BLaER1 (cell line): ENCODE measurements around the gene DAPK3.

Experiments used
- H3K27ac ChIP-seq: shearing (Covaris generic); formaldehyde crosslinking; 2 replicates; pipeline ENCODE4 v1.8.1; 2022
- H3K27me3 ChIP-seq: shearing (Covaris generic); formaldehyde crosslinking; 2 replicates; pipeline ENCODE4 v1.8.1; 2022
- H3K36me3 ChIP-seq: shearing (Covaris generic); formaldehyde crosslinking; 2 replicates; pipeline ENCODE4 v1.8.1; 2022
- H3K4me1 ChIP-seq: shearing (Covaris generic); formaldehyde crosslinking; 2 replicates; pipeline ENCODE4 v1.8.1; 2022
- H3K4me2 ChIP-seq: shearing (Covaris generic); formaldehyde crosslinking; 2 replicates; pipeline ENCODE4 v1.8.1; 2022
- H3K4me3 ChIP-seq: shearing (Covaris generic); formaldehyde crosslinking; 2 replicates; pipeline ENCODE4 v1.8.1; 2022
- H3K9ac ChIP-seq: shearing (Covaris generic); formaldehyde crosslinking; 2 replicates; pipeline ENCODE4 v1.8.1; 2022
- H3K9me3 ChIP-seq: shearing (Covaris generic); formaldehyde crosslinking; 2 replicates; pipeline ENCODE4 v1.8.1; 2022
- H4K20me1 ChIP-seq: shearing (Covaris generic); formaldehyde crosslinking; 2 replicates; pipeline ENCODE4 v1.8.1; 2022
- Cebpa-rat ChIP-seq: shearing (Covaris generic); IDR thresholded peaks from 2 replicates; pipeline ENCODE4 v1.8.1; 2022

DAPK3 gene

DNA sequence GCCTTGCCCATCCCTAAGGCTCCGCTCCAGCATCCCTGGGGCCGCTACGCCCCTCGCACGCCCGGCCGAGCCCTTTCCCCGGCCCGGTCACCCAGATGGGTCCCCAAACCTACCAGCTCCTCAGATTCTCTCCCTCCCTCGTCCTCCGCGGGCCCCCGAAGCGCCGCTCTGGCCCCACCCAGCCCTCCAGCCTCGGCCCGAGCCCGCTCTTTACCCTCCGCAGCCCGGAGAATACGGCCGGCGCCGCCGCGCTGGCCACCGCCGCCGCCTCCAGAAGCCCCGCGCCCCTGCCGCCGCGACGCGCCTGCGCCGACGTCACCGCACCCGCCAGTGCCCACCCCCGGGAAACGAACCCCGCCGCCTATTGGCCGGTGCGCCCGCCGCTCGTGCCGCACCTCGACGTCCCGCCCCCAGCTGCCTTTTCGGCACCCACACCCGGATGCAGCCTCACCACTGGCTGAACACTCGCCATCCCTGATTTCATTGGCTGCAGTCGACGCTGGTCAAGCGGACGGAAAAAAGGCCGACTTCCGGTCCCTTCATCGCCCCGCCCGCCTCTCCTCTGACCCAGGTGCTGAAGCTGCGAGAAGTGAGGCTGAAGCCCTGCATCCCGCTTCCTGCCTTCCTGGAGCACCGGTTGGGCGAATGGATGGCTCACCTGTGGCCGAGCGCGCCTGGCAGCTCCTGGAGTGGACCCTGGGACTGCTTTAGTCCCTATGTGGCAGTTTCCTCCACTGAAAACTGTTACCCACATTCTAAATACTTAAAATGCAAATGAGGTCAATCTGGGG lies at the start of gene DAPK3:
Gene DAPK3, minus strand, starts transcription at position 292 of the 791 bp plus-strand sequence. CDS start 1,364 bp downstream, outside the sequence.
- H3K4me1 ChIP-seq = peaks cover 35% of the 10 kb centered on the region
- peak within 1 kb of the TSS; percentile 97 for H3K4me3 ChIP-seq
- H3K9ac ChIP-seq = peak within 1 kb of the TSS; percentile 96
- H3K4me2 ChIP-seq = peak within 1 kb of the TSS; percentile 98
- no peak for TF ChIP-seq Cebpa-rat
- no peaks in the 10 kb centered on the region for H3K27me3 ChIP-seq
- H3K27ac ChIP-seq = peak within 1 kb of the TSS; percentile 93
- H3K9me3 ChIP-seq = no peaks in the 10 kb centered on the region
- H4K20me1 ChIP-seq = peaks cover 80% of the 10 kb centered on the region
- H3K36me3 ChIP-seq = peaks cover 53% of the 10 kb centered on the region

GRCh38 chr19:4019578-4019977 lies 48.7 kb upstream of the DAPK3 start:
- H3K9me3 ChIP-seq = peaks cover 7% of the 10 kb centered on the region
- H4K20me1 ChIP-seq = peaks cover 100% of the 10 kb centered on the region
- peak overlapping the region; percentile 50 for H3K9ac ChIP-seq
- H3K4me1 ChIP-seq = peaks cover 34% of the 10 kb centered on the region
- no peak overlapping the region for H3K4me3 ChIP-seq
- H3K4me2 ChIP-seq = peak overlapping the region; percentile 55
- peaks cover 96% of the 10 kb centered on the region for H3K36me3 ChIP-seq
- H3K27me3 ChIP-seq = no peaks in the 10 kb centered on the region
- H3K27ac ChIP-seq = peak overlapping the region; percentile 49
- TF ChIP-seq Cebpa-rat = no peak

GRCh38 chr19:4018775-4019504 lies 48.0 kb upstream of the DAPK3 start:
- Histone ChIP-seq H3K27ac (peak overlapping the region; percentile 49), H3K36me3 (peaks cover 96% of the 10 kb centered on the region), H3K4me2 (peak overlapping the region; percentile 55), H3K4me1 (peaks cover 39% of the 10 kb centered on the region), H3K27me3 (no peaks in the 10 kb centered on the region), H4K20me1 (peaks cover 100% of the 10 kb centered on the region), H3K9ac (peak overlapping the region; percentile 50), H3K9me3 (peaks cover 7% of the 10 kb centered on the region), H3K4me3 (no peak overlapping the region)
- TF ChIP-seq Cebpa-rat = no peak

DNA sequence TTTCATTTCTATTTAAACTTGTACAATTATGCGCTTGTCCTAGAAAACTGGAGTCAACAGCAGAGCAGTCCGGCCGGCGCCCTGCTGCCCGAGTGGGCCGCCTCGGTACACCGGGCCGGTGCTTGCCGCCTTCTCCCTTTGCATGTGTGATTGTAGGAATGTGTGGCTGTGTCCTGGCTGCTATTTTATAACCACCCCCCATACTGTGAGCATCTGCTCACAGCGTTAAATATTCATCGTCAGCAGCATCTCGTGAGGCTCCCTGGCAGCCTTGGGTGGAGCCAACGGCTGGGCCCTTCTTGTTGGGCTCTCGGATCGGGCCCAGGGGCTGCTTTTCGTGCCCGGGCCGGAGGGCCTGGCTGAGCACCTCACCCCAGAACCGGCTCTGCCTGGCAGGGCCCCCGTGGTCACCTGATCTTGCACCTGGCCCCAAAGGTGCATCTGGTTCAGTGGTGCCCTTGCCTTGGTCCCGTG lies 47.3 kb upstream of the DAPK3 start:
- TF ChIP-seq Cebpa-rat = no peak
- H3K4me2 ChIP-seq = no peak overlapping the region
- H3K4me3 ChIP-seq = no peak overlapping the region
- H3K4me1 ChIP-seq = peaks cover 39% of the 10 kb centered on the region
- 0 out of 2 replicates have a peak overlapping the region, but pooled peaks have one; percentile 12 for H3K9ac ChIP-seq
- H3K27me3 ChIP-seq = no peaks in the 10 kb centered on the region
- peaks cover 100% of the 10 kb centered on the region for H4K20me1 ChIP-seq
- H3K27ac ChIP-seq = no peak overlapping the region
- peaks cover 96% of the 10 kb centered on the region for H3K36me3 ChIP-seq
- H3K9me3 ChIP-seq = peaks cover 7% of the 10 kb centered on the region

DNA sequence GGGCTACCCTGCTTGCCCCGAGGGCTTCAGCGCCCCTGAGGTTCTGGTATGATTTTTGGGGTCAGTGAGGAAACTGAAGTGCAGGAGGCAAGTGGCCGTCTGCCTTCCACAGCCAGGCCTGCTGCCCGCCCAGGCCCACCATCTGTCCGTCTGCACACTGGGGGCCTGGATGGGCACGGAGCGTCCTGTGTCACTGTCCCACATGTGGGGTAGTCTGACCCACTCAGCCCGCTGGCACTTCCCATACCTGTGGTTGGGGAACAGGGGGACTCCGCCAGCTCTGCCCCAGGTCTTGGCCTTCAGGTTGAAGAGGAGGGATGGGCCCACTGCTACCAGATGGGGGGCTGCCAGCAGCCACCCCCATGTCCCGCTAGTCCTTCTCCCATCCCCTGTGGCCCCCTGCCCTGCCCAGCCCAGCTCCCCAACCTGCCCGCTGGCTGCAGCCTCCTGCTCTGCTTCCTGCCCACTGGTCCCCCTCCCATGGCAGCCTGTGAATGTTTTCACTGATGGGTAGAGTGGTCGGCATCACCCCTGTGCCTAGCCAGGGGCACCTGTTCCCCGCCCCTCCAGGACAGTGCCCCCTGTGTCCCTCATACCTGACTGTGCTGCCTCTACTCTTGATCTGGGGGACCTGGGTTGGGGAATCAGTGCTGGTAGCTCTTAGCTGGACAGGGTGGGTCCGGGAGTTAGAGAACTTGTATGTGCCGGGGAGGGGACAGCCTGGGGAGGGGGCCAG lies 46.2 kb upstream of the DAPK3 start:
- peaks cover 100% of the 10 kb centered on the region for H4K20me1 ChIP-seq
- 0 out of 2 replicates have a peak overlapping the region, but pooled peaks have one; percentile 15 for H3K9ac ChIP-seq
- no peak overlapping the region for H3K27ac ChIP-seq
- H3K4me1 ChIP-seq = peaks cover 39% of the 10 kb centered on the region
- no peak overlapping the region for H3K4me3 ChIP-seq
- no peaks in the 10 kb centered on the region for H3K27me3 ChIP-seq
- H3K4me2 ChIP-seq = no peak overlapping the region
- H3K9me3 ChIP-seq = peaks cover 7% of the 10 kb centered on the region
- peaks cover 97% of the 10 kb centered on the region for H3K36me3 ChIP-seq
- TF ChIP-seq Cebpa-rat = no peak

GRCh38 chr19:4016486-4016885 lies 45.6 kb upstream of the DAPK3 start:
- no peaks in the 10 kb centered on the region for H3K27me3 ChIP-seq
- H3K4me3 ChIP-seq = no peak overlapping the region
- H3K9ac ChIP-seq = 0 out of 2 replicates have a peak overlapping the region, but pooled peaks have one; percentile 15
- TF ChIP-seq Cebpa-rat = no peak
- H3K27ac ChIP-seq = no peak overlapping the region
- peaks cover 39% of the 10 kb centered on the region for H3K4me1 ChIP-seq
- peaks cover 93% of the 10 kb centered on the region for H3K36me3 ChIP-seq
- H4K20me1 ChIP-seq = peaks cover 98% of the 10 kb centered on the region
- H3K4me2 ChIP-seq = no peak overlapping the region
- peaks cover 2% of the 10 kb centered on the region; the same call in 1 of the 2 replicates for H3K9me3 ChIP-seq

GRCh38 chr19:4015705-4016402 lies 45.0 kb upstream of the DAPK3 start:
- Histone ChIP-seq H3K36me3 (peaks cover 92% of the 10 kb centered on the region), H3K27me3 (no peaks in the 10 kb centered on the region), H3K4me3 (no peak overlapping the region), H3K9ac (0 out of 2 replicates have a peak overlapping the region, but pooled peaks have one; percentile 24), H3K4me2 (0 out of 2 replicates have a peak overlapping the region, but pooled peaks have one; percentile 61), H4K20me1 (peaks cover 98% of the 10 kb centered on the region), H3K27ac (peak overlapping the region; percentile 62), H3K9me3 (no peaks in the 10 kb centered on the region), H3K4me1 (peaks cover 44% of the 10 kb centered on the region)
- no peak for TF ChIP-seq Cebpa-rat

DNA sequence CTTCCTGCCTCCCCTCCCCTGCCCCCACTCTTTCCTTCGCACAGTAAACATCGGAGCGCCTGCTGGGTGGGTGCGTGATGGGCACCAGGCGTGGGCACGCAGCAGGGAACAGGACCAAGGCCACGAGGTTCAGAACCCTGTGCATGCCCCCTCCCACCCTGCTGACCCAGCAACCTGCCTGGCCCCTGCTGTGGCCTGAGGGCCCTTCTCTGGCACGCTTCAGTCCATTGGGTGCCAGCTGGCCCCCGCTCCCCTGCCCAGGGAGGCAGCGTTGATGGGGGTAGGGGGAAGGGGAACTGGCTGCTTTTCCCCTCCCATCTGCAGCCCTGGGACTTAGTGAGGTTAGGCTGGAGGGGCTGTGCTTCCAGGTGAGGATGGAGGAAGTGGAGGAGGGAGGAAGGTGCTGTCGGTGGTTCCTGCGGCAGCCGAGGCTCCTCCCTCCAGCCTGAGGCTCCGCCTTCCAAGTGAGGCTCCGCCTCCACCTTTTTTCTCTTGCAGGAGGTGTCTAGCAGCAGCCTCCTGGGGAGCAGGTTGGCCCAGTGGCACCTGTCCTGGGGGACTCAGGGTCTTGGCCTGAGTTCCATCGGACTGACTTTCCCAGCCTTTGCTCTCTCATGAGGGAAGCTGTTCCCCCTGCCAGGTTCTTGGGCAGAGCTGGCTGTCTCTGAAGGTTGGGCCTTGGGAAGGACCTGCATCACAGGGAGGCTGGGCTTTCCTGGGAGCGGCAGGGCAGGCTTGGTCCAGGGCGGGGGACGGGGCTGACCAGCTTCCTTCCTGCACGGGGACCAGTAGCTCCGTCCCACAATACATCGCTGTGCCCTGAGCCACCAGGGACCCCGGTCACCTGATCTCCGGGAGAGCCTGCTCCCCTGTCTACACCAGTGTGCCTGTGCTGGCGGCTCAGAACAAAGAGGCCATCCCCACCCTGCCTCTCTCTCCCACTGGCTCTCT lies 43.9 kb upstream of the DAPK3 start:
- Histone ChIP-seq H3K9ac (peak overlapping the region; percentile 24; the same call in 1 of the 2 replicates), H3K4me1 (peaks cover 46% of the 10 kb centered on the region), H3K27ac (peak overlapping the region; percentile 62), H3K27me3 (no peaks in the 10 kb centered on the region), H3K4me2 (peak overlapping the region; percentile 61), H3K36me3 (peaks cover 94% of the 10 kb centered on the region), H4K20me1 (peaks cover 98% of the 10 kb centered on the region), H3K4me3 (no peak overlapping the region), H3K9me3 (no peaks in the 10 kb centered on the region)
- no peak for TF ChIP-seq Cebpa-rat
